Thyroid gland (tissue), 4 donors: Measurements from ENCODE around the gene TSPAN4.

Experiments used
- CTCF ChIP-seq, 6 experiments: fragments of 200-600 bp in 3 of 6; fragments of 450-650 bp in 3 of 6; sonication (generic) in 3 of 6; IDR thresholded peaks; one replicate each; pipeline ENCODE4 v1.5.1; 2016 to 2019; ENCODE audit warnings: antibody characterized with exemption in 6 of 6, mild to moderate bottlenecking in 2 of 6, inconsistent platforms in 1 of 6, moderate library complexity in 1 of 6
- POLR2A ChIP-seq, 2 donors: fragments of 450-650 bp; IDR thresholded peaks; one replicate each; pipeline ENCODE4 v1.6.1; 2017; ENCODE audit warnings: antibody characterized with exemption in 2 of 2, mild to moderate bottlenecking in 2 of 2, moderate library complexity in 1 of 2

DNA sequence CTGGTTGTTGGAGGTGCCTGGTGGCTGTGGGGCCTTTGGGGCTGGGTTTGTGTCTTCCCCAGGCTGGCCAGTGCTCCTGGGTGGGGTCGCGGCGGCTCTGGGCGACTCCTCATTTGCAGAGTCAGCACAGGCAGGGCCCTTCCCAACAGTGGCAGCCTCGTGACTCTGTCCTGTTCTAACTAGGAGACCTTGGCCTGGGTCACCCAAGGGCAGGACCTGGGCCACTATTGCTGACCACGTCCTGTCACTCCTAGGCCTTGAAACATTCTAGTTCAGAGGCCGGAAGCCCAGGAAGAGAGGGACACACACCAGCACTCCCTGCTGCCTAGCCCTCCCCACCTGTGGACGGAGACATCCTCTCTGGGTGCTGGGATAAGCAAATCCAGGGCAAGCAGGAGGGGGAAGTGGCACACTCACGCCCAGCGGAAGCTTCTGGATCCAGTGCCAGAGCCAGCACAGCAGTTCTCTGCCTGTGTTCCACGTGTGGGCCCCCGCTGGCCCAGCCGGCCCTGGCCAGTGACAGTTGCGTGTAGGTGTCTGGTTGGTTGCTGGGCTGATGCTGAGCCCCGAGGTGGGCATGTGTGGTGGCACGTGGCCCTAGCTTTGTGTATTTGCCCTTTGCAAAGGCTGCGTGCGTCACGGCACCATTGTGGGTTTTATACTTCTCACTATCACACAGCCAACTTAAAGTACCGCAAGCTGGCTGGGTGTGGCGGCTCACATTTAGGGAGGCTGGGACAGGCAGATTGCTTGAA, 72.3 kb downstream of the TSPAN4 start:
- TF ChIP-seq POLR2A (IDR thresholded peaks at IDR 0.05): no peak
- no peak for TF ChIP-seq CTCF (IDR thresholded peaks at IDR 0.05)
